Kidney (tissue), 14 donors: ENCODE data around the gene NSUN3. TPM values are rescaled to one million over a fixed set of nuclear protein-coding genes. Genes with fewer than 3 reads are reported as not detected.
A peak's percentile ranks its signal among the peaks of the same experiment; 100 is the strongest.
"Not testable (repeated sequence)": the region's sequence is repeated elsewhere in the genome, so short reads cannot be mapped to it uniquely, and the experiment has no call there.

ENCODE experiments used
- DNase-seq, 5 donors: peaks; one replicate each; pipeline ENCODE4 v3.0.0-alpha.2; 2013 to 2020
- FAIRE-seq: peaks from 2 replicates; lab custom pipeline; 2012; peaks lifted over from hg19 to GRCh38; lab: Jason Lieb, UNC
- H3K27ac ChIP-seq, 2 donors: one replicate each; pipeline ENCODE4 v1.7.0; 2013; ENCODE audit warnings: low read depth in 2 of 2, low read length in 2 of 2, inconsistent platforms in 1 of 2
- H3K27me3 ChIP-seq: one replicate; pipeline ENCODE4 v1.7.1; 2013; ENCODE audit warnings: low read length, inconsistent platforms; ENCODE audit not compliant: control insufficient read depth, insufficient read depth
- H3K36me3 ChIP-seq, 3 donors: one replicate each; pipeline versions ENCODE4 v1.7.0 to v1.7.1; 2013; ENCODE audit warnings: low read length in 3 of 3, control low read depth in 1 of 3, inconsistent platforms in 1 of 3; ENCODE audit not compliant: insufficient read depth in 3 of 3, control insufficient read depth in 2 of 3
- H3K4me1 ChIP-seq, 3 donors: one replicate each; pipeline versions ENCODE4 v1.7.0 to v1.7.1; 2013; ENCODE audit warnings: low read length in 3 of 3, inconsistent platforms in 1 of 3, low read depth in 1 of 3; ENCODE audit not compliant: control insufficient read depth in 2 of 3, insufficient read depth in 2 of 3
- H3K4me3 ChIP-seq, 3 donors: one replicate each; pipeline versions ENCODE4 v1.7.0 to v1.8.1; 2013; ENCODE audit warnings: low read length in 3 of 3, control low read depth in 1 of 3, inconsistent platforms in 1 of 3
- H3K9ac ChIP-seq, 3 donors: one replicate each; pipeline versions ENCODE4 v1.7.0 to v1.7.1; 2013; ENCODE audit warnings: low read length in 3 of 3, control low read depth in 1 of 3, inconsistent platforms in 1 of 3
- H3K9me3 ChIP-seq, 3 donors: one replicate each; pipeline versions ENCODE4 v1.7.0 to v1.7.1; 2013; ENCODE audit warnings: low read length in 3 of 3, control low read depth in 1 of 3, inconsistent platforms in 1 of 3; ENCODE audit not compliant: control insufficient read depth in 2 of 3, insufficient read depth in 1 of 3
- CTCF ChIP-seq: IDR thresholded peaks from 3 replicates; pipeline ENCODE4 v1.5.1; 2012; ENCODE audit warnings: mild to moderate bottlenecking, moderate library complexity, borderline replicate concordance; ENCODE audit not compliant: insufficient read depth; ENCODE audit errors: extremely low read depth
- intact Hi-C: fragments of 100-400 bp; cut with DNase I; formaldehyde crosslinking; loops from one replicate; pipeline ENCODE4 v1.11.1; 2022
- polyA plus RNA-seq: library from polyadenylated mRNA; stranded (reverse); fragments of 350-450 nt; fragmentation: Illumina TruSeq; extraction: RNeasy Lipid Tissue Mini Kit (QIAGEN cat#74804); gene quantifications from one replicate; pipeline ENCODE4 v1.2.3, GENCODE V29; 2014; ENCODE audit warnings: low read depth, low replicate concordance; ENCODE audit not compliant: insufficient read depth
- total RNA-seq: library from RNA; stranded (reverse); fragmentation: NEBNext Ultra II Directional; extraction: Animal tissue kit (Norgen Biotek cat#: 25700); gene quantifications from one replicate; pipeline ENCODE4 v1.2.1, GENCODE V29; 2021
- donor health status: control.
- donor health status: control.
- donor health status: control.
- donor health status: control.
- donor health status: control.
- donor health status: DM: yes; HTN: yes; CAD: no.
- donor health status: Normal renal cell carcinoma (clear cell type).

NSUN3 gene
- total and polyA plus RNA-seq, 2 donors from 2014 or later = 6.5 to 16.3 TPM

DNA sequence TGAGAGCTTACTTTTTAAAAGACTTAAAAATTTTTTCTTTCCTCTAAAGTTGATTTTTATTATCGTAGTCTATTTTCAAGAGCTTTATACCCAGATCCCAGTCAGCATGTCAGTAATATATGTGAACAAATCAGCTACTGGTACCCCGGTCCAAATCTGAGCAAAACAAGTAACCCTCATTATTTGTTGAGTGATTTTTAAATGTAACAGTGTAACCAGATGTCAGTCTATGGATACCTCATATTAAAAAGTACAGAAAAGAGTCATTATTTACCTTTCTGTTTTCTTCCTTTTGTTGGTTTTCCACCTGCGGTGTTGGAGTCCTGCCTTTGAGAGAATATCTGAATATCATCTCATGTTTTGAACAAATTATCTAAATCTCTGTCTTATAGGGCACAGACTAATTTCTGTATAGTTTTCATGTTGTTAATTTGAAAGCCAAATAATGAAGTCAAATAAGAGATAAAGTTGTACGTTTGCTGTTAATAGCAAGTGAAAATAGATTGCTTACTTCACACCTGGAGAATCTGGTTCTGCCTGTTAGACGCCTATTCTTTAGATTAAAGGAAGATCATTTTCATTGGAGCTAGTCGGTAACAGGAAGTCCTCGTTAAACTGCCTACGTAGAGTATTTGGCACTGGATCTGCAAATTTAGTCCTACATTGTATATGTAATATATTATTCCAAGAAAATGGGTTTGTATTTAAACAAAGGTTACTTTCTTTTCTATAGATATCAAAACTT is 34.6 kb upstream of the NSUN3 start, which contains the start of gene STX19:
Gene STX19 (minus strand): TSS at position 505 of the 745 bp plus-strand sequence. CDS start 13,328 bp downstream, outside the sequence.
- H3K9ac ChIP-seq = no peak within 1 kb of the TSS

DNA sequence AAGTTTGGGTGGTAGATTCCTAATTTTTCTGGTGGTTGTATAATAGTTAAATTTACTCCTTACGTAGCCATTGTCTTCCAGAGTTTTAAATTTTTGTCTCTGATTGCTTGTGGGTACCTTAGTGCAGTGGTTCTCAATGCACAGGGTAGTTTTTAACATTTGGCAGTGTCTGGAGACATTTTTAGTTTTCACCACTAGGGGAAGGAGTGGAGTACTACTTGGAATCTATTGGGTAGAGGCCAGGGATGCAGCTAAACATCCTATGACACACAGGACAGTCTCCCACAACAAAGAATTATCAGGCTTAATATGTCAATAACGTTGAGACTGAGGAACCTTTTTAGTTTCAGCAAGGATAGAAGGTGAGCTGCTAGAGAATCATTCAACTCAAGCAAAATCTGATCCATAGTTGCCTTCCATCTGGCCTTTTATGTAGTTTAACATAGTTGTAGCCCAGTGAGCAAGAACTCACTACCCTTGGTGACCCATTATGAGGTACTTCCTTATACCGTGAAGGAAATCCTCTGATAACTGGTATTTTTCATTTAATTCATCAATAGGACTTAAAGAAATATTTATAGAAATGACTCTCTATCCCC is 25.9 kb upstream of the NSUN3 start:
- no peak overlapping the region for H3K4me3 ChIP-seq
- peaks cover 0 to 4% (median 2%) of the 10 kb centered on the region in 3 donors for H3K36me3 ChIP-seq
- no peaks in the 10 kb centered on the region for H3K9me3 ChIP-seq
- TF ChIP-seq CTCF = peak; percentile 27
- H3K4me1 ChIP-seq = no peaks in the 10 kb centered on the region
- H3K27me3 ChIP-seq = no peaks in the 10 kb centered on the region
- DNase-seq (no peak), FAIRE-seq (no peak)
- no peak overlapping the region for H3K9ac ChIP-seq
- intact Hi-C loops = no loop called here
- H3K27ac ChIP-seq = no peak overlapping the region

More for the DNA sequence above, 34.6 kb upstream of the NSUN3 start, which contains the start of gene STX19:
- DNase-seq = peak in 1 of 5 donors; percentile 3
- H3K27ac ChIP-seq = no peak within 1 kb of the TSS
- H3K4me3 ChIP-seq = no peak within 1 kb of the TSS
- intact Hi-C loops = no loop called here
- no peaks in the 10 kb centered on the region for H3K36me3 ChIP-seq
- TF ChIP-seq CTCF = no peak
- no peaks in the 10 kb centered on the region for H3K27me3 ChIP-seq
- no peaks in the 10 kb centered on the region for H3K9me3 ChIP-seq
- no peaks in the 10 kb centered on the region for H3K4me1 ChIP-seq
- FAIRE-seq = no peak

- no peaks in the 10 kb centered on the region for H3K4me1 ChIP-seq
- no peak for TF ChIP-seq CTCF
- no peak for FAIRE-seq
- H3K36me3 ChIP-seq = peaks cover 0 to 2% (median 0%) of the 10 kb centered on the region in 3 donors
- H3K4me3 ChIP-seq = no peak overlapping the region
- H3K9ac ChIP-seq = no peak overlapping the region
- no peak overlapping the region for H3K27ac ChIP-seq
- DNase-seq = no peak
- H3K27me3 ChIP-seq = no peaks in the 10 kb centered on the region
- intact Hi-C loops = no loop called here
- no peaks in the 10 kb centered on the region for H3K9me3 ChIP-seq
Observed at GRCh38 chr3:94043285-94043684, 19.6 kb upstream of the NSUN3 start.

GRCh38 chr3:94044100-94044936 is 18.5 kb upstream of the NSUN3 start:
- H3K36me3 ChIP-seq, H3K27ac ChIP-seq, DNase-seq, H3K4me3 ChIP-seq, H3K9me3 ChIP-seq, H3K27me3 ChIP-seq, intact Hi-C loops, H3K9ac ChIP-seq, H3K4me1 ChIP-seq, FAIRE-seq: not testable (repeated sequence)
